CD4-positive, alpha-beta T cell treated with Interleukin-2 at 100 ng/mL for 4 hours (primary cell): ENCODE results near the gene TMEM108.

Experiments used
- DNase-seq: peaks from one replicate; pipeline ENCODE4 v3.0.0-alpha.2; 2020; ENCODE audit warnings: low spot score

The TMEM108 gene

GRCh38 chr3:133278260-133279043, 240.3 kb downstream of the TMEM108 start:
- DNase-seq, result no peak

DNA sequence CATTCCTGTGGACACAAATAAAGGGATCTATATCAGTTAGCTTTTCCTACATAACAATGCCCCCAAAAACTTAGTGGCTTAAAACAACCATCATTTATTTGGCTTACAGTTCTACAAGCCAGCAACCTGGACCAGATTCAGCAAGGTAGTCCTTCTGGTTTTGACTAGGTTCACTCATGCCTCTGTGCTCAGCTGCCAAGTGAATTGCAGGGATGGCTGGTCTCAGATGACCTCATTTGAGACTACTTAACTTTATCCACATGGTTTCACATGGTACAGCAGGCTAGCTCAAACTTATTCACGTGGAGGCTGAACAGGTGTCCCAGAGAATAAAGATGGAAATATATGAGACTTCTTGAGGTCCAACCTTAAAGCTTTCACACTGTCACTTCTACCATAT, 242.4 kb downstream of the TMEM108 start:
- no peak for DNase-seq

DNA sequence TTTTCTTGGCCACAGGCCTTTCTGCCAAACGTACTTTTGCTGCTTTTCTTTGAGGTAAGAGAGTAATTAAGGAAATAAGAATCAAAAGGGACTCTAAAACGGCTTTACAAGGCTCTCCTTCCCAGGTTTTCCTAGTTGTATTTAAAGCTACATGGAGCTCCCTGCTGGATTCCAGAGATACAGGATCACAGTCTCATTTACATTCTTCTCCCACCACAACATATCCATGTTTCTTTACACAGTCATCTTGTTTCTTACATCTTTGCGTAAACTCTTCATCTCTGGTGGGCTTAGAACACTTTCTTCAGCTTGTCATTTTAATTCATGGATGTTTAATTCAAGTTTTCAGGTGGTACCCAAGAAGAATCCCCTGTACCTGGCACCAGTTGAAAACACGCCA, 244.0 kb downstream of the TMEM108 start:
- DNase-seq, result no peak

GRCh38 chr3:133283958-133284807, 246.0 kb downstream of the TMEM108 start:
- no peak for DNase-seq

DNA sequence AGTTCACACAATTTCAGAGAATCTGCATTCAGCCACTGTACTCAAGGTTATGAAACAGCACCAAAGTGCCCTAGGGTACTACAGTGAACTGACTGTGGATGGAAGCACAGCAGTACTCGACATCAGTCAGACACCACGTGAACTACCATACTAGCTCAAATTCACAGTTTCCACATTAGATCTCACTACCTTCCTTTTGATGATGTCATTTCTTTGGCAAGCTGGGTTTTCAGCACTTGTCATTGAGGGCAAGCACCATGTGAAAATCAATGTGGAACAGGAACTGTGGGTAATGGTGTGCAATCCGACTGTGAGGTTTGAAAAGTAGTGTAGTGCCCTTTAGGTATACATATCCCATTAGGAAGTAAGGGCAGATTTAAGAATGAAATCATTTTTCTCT, 251.1 kb downstream of the TMEM108 start:
- DNase-seq, result no peak

DNA sequence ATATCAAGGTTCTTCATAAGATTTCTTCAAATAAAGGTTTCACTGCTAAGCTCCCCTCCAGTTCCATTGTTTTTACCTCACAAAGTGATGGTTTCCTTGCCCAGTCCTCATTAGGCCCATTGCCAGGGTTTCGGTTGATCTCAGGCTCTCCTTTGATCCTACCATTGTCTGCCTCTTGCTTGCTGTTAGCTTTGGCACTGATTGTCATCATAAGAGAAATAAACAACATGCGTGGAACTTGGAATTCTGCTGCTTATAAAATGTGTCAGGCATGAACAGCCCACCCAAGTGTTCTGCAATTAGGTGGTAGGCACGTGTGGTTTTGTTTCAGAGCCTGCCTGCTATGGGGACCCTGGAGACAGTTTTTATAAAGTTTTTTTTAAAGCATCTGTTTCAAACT, 254.1 kb downstream of the TMEM108 start:
- no peak for DNase-seq

GRCh38 chr3:133293397-133294110, 255.4 kb downstream of the TMEM108 start:
- no peak for DNase-seq

DNA sequence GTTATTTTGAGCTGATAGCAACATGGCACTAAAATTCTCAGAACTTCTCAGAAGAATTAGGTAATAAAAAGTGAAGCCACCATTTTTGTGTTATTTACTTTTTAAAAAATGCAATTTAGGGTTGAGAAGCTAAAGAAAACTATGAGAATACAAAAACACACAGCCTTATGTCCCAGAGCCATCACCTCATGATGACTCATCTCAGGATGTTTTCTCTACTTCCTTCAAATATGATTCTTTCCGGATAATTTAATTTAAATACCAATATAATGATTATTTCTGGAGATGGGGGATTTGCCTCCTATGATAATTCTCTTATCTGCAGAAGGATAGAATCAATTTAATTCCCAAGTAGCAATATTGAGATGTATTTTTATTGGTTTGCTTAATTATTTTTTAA, 256.1 kb downstream of the TMEM108 start:
- DNase-seq, result no peak

DNA sequence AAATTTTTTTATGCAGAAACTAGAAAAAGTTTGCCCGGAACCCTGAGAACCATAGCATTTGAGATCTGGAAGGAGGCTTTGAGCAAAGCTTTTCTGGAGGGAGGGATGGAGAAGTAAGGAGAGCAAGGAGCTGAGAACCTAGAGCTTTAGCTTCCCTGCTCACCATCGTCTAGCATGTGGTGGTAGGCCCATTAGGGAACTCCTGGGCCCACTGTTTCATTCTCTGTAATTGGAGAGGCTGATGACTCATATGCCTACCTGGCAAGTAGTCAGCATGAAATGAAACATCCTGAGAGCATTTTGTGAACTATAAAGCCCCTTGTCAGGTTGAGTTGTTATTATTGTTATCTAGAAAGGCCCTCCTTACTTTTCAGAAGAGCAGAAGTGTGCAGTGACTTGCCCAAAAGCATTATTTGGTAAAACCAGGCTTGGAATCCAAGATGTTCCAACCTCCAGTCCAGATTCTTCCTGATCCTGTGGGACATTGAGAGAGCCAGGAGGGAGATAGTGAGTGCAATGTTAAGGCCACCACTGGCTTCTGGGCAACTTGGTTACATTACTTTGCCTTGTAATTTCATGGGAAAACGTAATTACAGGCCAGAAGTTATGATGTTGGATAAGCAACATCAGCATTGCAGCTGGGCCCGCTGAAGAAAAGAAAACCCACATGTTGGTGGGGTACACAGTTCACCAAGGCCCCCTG, 257.2 kb downstream of the TMEM108 start:
- DNase-seq, result no peak

DNA sequence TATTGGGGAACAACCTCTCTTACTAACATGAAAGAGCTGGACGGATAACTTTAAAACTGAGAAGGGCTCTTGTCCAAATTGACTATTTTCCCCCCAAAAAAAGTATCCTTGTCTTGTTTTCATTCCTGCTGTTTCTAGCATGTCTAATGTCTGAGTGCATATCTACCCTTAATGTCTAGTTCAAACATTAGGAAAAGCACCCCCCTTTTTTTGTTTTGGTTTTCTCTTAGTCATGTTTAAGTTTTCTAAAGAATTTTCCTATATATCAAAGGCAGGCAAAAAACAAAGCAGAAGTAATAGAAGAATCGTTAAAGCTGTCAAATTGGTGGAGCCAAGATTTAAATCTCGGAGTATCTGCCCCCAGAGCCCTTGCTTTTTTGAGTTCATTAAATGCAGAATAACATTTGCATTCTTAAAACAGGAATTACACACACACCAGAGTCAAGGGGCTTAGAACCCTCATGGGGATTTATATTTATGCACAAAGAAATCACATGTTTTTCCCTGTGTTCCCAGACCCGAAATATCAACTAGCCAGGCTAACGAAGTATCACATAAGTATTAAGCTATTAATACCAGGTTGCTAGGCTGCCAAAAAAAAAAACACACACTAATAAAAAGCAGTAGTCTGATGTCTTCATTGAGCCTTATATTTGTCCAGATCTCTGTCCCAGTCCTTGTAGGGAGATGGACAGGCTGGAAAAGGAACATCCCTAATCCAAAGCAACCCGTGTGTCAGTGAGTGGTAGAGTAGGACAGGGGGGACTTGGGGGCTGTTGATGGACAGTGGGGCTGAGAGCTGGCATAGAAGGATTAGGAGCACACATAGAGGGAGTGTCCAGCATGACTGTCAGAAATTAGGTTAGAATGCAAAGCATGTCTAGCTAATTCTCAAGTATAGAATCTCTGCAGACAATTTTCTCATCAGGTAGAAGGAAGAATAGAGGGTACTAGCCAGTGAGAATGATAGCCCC, 258.0 kb downstream of the TMEM108 start:
- DNase-seq, result no peak

- no peak for DNase-seq
Measured at GRCh38 chr3:133296981-133297380, 258.8 kb downstream of the TMEM108 start.

- DNase-seq, result no peak
Measured at GRCh38 chr3:133300102-133300501, 261.9 kb downstream of the TMEM108 start.

GRCh38 chr3:133301194-133301593, 263.0 kb downstream of the TMEM108 start:
- no peak for DNase-seq

- no peak for DNase-seq
Measured at GRCh38 chr3:133301731-133302130, 263.5 kb downstream of the TMEM108 start.

- no peak for DNase-seq
Measured at GRCh38 chr3:133303430-133303829, 265.2 kb downstream of the TMEM108 start.

- no peak for DNase-seq
Measured at GRCh38 chr3:133317866-133318265, 279.7 kb downstream of the TMEM108 start.

GRCh38 chr3:133328373-133328772, 290.2 kb downstream of the TMEM108 start:
- no peak for DNase-seq

- DNase-seq, result no peak
Measured at GRCh38 chr3:133329626-133330025, 291.4 kb downstream of the TMEM108 start.

DNA sequence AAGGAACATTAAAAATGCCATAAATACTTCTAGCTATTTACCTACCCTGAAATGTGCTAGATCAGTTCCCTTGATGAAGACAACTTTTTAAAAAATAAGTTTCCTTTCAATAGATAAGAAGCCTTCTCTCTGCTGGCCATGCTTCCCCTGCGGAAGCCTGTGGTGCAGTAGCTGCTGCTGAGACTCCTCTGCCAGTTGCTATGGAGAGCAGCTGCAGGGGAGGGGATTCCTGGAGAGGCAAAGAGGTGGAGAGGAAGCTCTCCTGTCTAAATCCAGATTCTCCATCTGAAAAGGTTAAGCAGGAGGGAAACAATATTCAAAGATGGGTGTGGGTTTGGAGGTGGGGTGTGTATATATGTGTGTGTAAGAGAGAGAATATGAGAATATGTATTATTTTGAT, 291.9 kb downstream of the TMEM108 start:
- DNase-seq, result no peak

DNA sequence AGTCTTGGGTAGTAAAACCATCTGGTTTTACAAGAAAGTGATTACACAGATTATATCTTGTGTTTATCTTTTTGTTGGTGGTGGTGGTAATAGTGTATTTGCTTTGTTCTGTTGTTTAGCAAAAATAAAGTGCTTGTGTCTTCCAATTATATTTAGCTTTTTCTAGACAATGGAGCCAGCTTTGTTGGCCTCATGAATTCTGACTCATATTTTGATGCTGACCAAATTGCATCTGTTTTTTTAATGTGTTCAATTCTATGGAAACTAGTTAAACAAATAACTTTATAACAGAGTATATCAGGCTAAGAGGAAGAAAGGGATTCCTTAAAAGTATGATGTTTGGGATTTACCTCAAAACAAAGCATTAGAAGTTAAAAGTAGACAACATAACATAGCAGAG, 292.3 kb downstream of the TMEM108 start:
- no peak for DNase-seq

- DNase-seq, result no peak
Measured at GRCh38 chr3:133354721-133355120, 316.5 kb downstream of the TMEM108 start.
